K562 (cell line): ENCODE results near the gene USP32. TPM values are rescaled to one million over a fixed set of nuclear protein-coding genes. Genes with fewer than 3 reads are reported as not detected.

Experiments
- CEBPB ChIP-seq: fragments of 450-650 bp; IDR thresholded peaks from 2 replicates; pipeline ENCODE4 v1.6.1; 2016; ENCODE audit warnings: missing genetic modification characterization, missing compliant biosample characterization
- CEBPG ChIP-seq, 3 experiments: fragments of 200-800 bp in 1 of 3; sonication (Bioruptor generic) in 1 of 3; sonication (generic) in 1 of 3; formaldehyde crosslinking in 1 of 3; IDR thresholded peaks in 2 of 3; conservative IDR thresholded peaks in 1 of 3; 2 replicates each; pipeline versions ENCODE4 v1.6.1 to v1.8.0; 2016 to 2022; ENCODE audit warnings: missing compliant biosample characterization in 2 of 3, missing genetic modification characterization in 2 of 3, mild to moderate bottlenecking in 1 of 3, missing genetic modification reagents in 1 of 3
- ESRRA ChIP-seq: fragments of 450-650 bp; IDR thresholded peaks from 2 replicates; pipeline ENCODE4 v1.6.1; 2014; ENCODE audit warnings: low read depth, mild to moderate bottlenecking, moderate library complexity, borderline replicate concordance
- ILK ChIP-seq: fragments of 450-650 bp; IDR thresholded peaks from 2 replicates; pipeline ENCODE4 v1.6.1; 2016; ENCODE audit warnings: missing genetic modification characterization, low read depth, mild to moderate bottlenecking, missing compliant biosample characterization, moderate library complexity, borderline replicate concordance
- SMARCA4 ChIP-seq: fragments of 450-650 bp; IDR thresholded peaks from 2 replicates; pipeline ENCODE4 v1.6.1; 2016
- SP2 ChIP-seq: IDR thresholded peaks from 2 replicates; pipeline ENCODE4 v1.6.1; 2011; ENCODE audit warnings: mild to moderate bottlenecking, low read depth, low read length, moderate library complexity; ENCODE audit not compliant: poor library complexity, severe bottlenecking; ENCODE audit errors: extremely low read depth
- TAL1 ChIP-seq: fragments of 450-650 bp; IDR thresholded peaks from 2 replicates; pipeline ENCODE4 v1.6.1; 2016; ENCODE audit warnings: mild to moderate bottlenecking
- TEAD1 ChIP-seq, 2 experiments: fragments of 450-650 bp in 1 of 2; sonication (generic) in 1 of 2; formaldehyde crosslinking; IDR thresholded peaks; 2 replicates each; pipeline versions ENCODE4 v1.4.0 to v1.8.0; 2020 to 2022; ENCODE audit warnings: mild to moderate bottlenecking in 2 of 2, missing genetic modification reagents in 1 of 2
- ZBTB11 ChIP-seq, 3 experiments: fragments of 200-800 bp in 1 of 3; fragments of 250-450 bp in 1 of 3; fragments of 450-650 bp in 1 of 3; sonication (Bioruptor Pico) in 1 of 3; sonication (Bioruptor generic) in 1 of 3; formaldehyde crosslinking in 1 of 3; IDR thresholded peaks; 2 replicates each; pipeline versions ENCODE4 v1.6.1 to v1.8.0; 2016 to 2022; ENCODE audit warnings: mild to moderate bottlenecking in 2 of 3, missing genetic modification characterization in 2 of 3, missing compliant biosample characterization in 1 of 3, moderate library complexity in 1 of 3
- ZBTB26 ChIP-seq: fragments of 450-650 bp; formaldehyde crosslinking; IDR thresholded peaks from 2 replicates; pipeline ENCODE4 v1.4.0; 2022; ENCODE audit warnings: missing genetic modification characterization
- ZBTB8A ChIP-seq: fragments of 450-650 bp; IDR thresholded peaks from 2 replicates; pipeline ENCODE4 v1.6.1; 2018; ENCODE audit warnings: mild to moderate bottlenecking, moderate library complexity; ENCODE audit not compliant: partially characterized antibody
- ZNF23 ChIP-seq: fragments of 250-450 bp; sonication (Bioruptor Pico); IDR thresholded peaks from 2 replicates; pipeline ENCODE4 v1.4.0; 2020; ENCODE audit warnings: mild to moderate bottlenecking
- ZNF316 ChIP-seq: fragments of 450-650 bp; IDR thresholded peaks from 2 replicates; pipeline ENCODE4 v1.6.1; 2016
- ZNF395 ChIP-seq: fragments of 200-800 bp; sonication (Bioruptor generic); IDR thresholded peaks from 2 replicates; pipeline ENCODE4 v1.6.1; 2017; ENCODE audit warnings: missing genetic modification characterization, missing compliant biosample characterization
- ZNF589 ChIP-seq: fragments of 200-800 bp; sonication (Bioruptor generic); IDR thresholded peaks from 2 replicates; pipeline ENCODE4 v1.6.1; 2016; ENCODE audit warnings: low read depth, missing genetic modification characterization, missing compliant biosample characterization
- ZNF77 ChIP-seq: fragments of 250-450 bp; sonication (Bioruptor Pico); IDR thresholded peaks from 2 replicates; pipeline ENCODE4 v1.5.0; 2020
- ZNF830 ChIP-seq: fragments of 250-450 bp; sonication (Bioruptor Pico); IDR thresholded peaks from 2 replicates; pipeline ENCODE4 v1.5.0; 2021; ENCODE audit warnings: mild to moderate bottlenecking
- ZSCAN32 ChIP-seq: fragments of 450-650 bp; formaldehyde crosslinking; IDR thresholded peaks from 2 replicates; pipeline ENCODE4 v1.4.0; 2020; ENCODE audit warnings: mild to moderate bottlenecking, moderate library complexity
- polyA plus RNA-seq, 8 experiments: library from polyadenylated mRNA; depleted of rRNA in 4 of 8; stranded (reverse) in 5 of 8; unstranded in 3 of 8; fragments of >200 nt; fragmentation: Nextera tagmentation in 2 of 8; fragmentation: Illumina TruSeq in 1 of 8; extraction: Ambion mirVana in 2 of 8; extraction: Trizol in 1 of 8; gene quantifications; 2 replicates each; pipeline versions ENCODE4 v1.2.1 to v1.2.3, GENCODE V29; 2011 to 2014; ENCODE audit warnings: inconsistent platforms in 1 of 8, missing spikeins in 1 of 8
- total RNA-seq, 7 experiments: library from RNA; depleted of rRNA in 6 of 7; stranded (reverse); fragments of >200 nt in 6 of 7; fragmentation: Illumina TruSeq in 2 of 7; extraction: Trizol in 2 of 7; gene quantifications; 2 replicates each; pipeline versions ENCODE4 v1.2.1 to v1.2.3, GENCODE V29; 2011 to 2021; ENCODE audit warnings: low replicate concordance in 1 of 7

Gene USP32
- total and polyA plus RNA-seq, 9 of the 15 experiments (the other 6 are each of a cell fraction or from before 2014, with no cell fraction given), result 18.0 to 69.3 (median 47.1) TPM

GRCh38 chr17:60260540-60260939, 131.4 kb downstream of the USP32 start (continued):
- no peak for TF ChIP-seq ZBTB11 (CRISPR knock-in tag; IDR thresholded peaks at IDR 0.05)
- TF ChIP-seq ZNF395 (CRISPR knock-in tag), result no peak
- no peak for TF ChIP-seq ESRRA
- no peak for TF ChIP-seq SP2
- TF ChIP-seq TAL1, result no peak
- no peak for TF ChIP-seq TEAD1 (CRISPR knock-in tag; IDR thresholded peaks at IDR 0.05)
- no peak for TF ChIP-seq ZNF23
- TF ChIP-seq ZNF77 (CRISPR knock-in tag), result no peak
- TF ChIP-seq ZBTB26, result no peak
- no peak for TF ChIP-seq ZNF830
- TF ChIP-seq ILK (tag), result no peak
- TF ChIP-seq ZNF589 (CRISPR knock-in tag), result no peak
- no peak for TF ChIP-seq ZSCAN32 (CRISPR knock-in tag)
- no peak for TF ChIP-seq ZBTB8A
- no peak for TF ChIP-seq CEBPG (CRISPR knock-in tag; IDR thresholded peaks at IDR 0.05)
- peak; percentile 35 to 91; a peak in 2 of 4 replicates for TF ChIP-seq CEBPG (tag; conservative IDR thresholded peaks at IDR 0.05 in 1 of 2, IDR thresholded peaks at IDR 0.05 in 1 of 2)
- TF ChIP-seq ZNF316, result peak; percentile 61
- TF ChIP-seq CEBPB (tag), result peak; percentile 60
- no peak for TF ChIP-seq SMARCA4
